DND-41 (cell line): Measurements from ENCODE around the gene TRA2B.

Experiments used
- ATAC-seq: fragments of 200-7000 bp; cut with Tn5 transposase; 3 replicates; pipeline ENCODE4 v1.9.1; 2021; ENCODE audit warnings: low read depth; ENCODE audit not compliant: insufficient read depth
- DNase-seq: peaks from one replicate; pipeline ENCODE4 v3.0.0-alpha.2; 2020
- H2AFZ ChIP-seq: 2 replicates; pipeline ENCODE4 v1.6.0; 2012; ENCODE audit warnings: low read depth, low read length
- H3K27ac ChIP-seq: 2 replicates; pipeline ENCODE4 v1.5.1; 2012; ENCODE audit warnings: low read length, inconsistent platforms
- H3K27me3 ChIP-seq: fragments of 200-600 bp; sonication (generic); 2 replicates; pipeline ENCODE4 v1.6.0; 2012; ENCODE audit warnings: low read length, mild to moderate bottlenecking, inconsistent platforms; ENCODE audit not compliant: insufficient read depth, poor library complexity
- H3K36me3 ChIP-seq: 2 replicates; pipeline ENCODE4 v1.5.1; 2012; ENCODE audit warnings: low read length, inconsistent platforms; ENCODE audit not compliant: insufficient read depth
- H3K4me1 ChIP-seq: 2 replicates; pipeline ENCODE4 v1.5.1; 2012; ENCODE audit warnings: mild to moderate bottlenecking, low read length; ENCODE audit not compliant: insufficient read depth
- H3K4me2 ChIP-seq: 2 replicates; pipeline ENCODE4 v1.6.0; 2012; ENCODE audit warnings: mild to moderate bottlenecking, moderate library complexity, low read length, inconsistent platforms; ENCODE audit not compliant: insufficient read depth
- H3K4me3 ChIP-seq, 2 experiments: fragments of 200-600 bp in 1 of 2; shearing (Covaris generic) in 1 of 2; 2 replicates each; pipeline ENCODE4 v1.5.1; 2012 to 2016; ENCODE audit warnings: inconsistent platforms in 2 of 2, low read length in 2 of 2, mild to moderate bottlenecking in 2 of 2, low read depth in 1 of 2, moderate library complexity in 1 of 2
- H3K79me2 ChIP-seq: 2 replicates; pipeline ENCODE4 v1.6.0; 2012; ENCODE audit warnings: low read length, inconsistent platforms; ENCODE audit not compliant: insufficient read depth
- H3K9ac ChIP-seq: 2 replicates; pipeline ENCODE4 v1.6.0; 2012; ENCODE audit warnings: low read depth, mild to moderate bottlenecking, inconsistent platforms, low read length, moderate library complexity
- H3K9me3 ChIP-seq: 2 replicates; pipeline ENCODE4 v1.5.1; 2012; ENCODE audit warnings: low read length, moderate library complexity, mild to moderate bottlenecking, inconsistent platforms; ENCODE audit not compliant: insufficient read depth, severe bottlenecking
- H4K20me1 ChIP-seq: 2 replicates; pipeline ENCODE4 v1.6.0; 2012; ENCODE audit warnings: low read length; ENCODE audit not compliant: insufficient read depth
- CTCF ChIP-seq: IDR thresholded peaks from 2 replicates; pipeline ENCODE4 v1.5.1; 2012; ENCODE audit warnings: borderline replicate concordance, low read length, moderate library complexity, mild to moderate bottlenecking; ENCODE audit not compliant: poor library complexity, severe bottlenecking; ENCODE audit errors: extremely low read depth
- EZH2 ChIP-seq: IDR thresholded peaks from 3 replicates; pipeline ENCODE4 v1.6.1; 2012; ENCODE audit warnings: borderline replicate concordance, low read depth, mild to moderate bottlenecking, moderate library complexity, low read length, inconsistent platforms; ENCODE audit not compliant: severe bottlenecking

Gene TRA2B

DNA sequence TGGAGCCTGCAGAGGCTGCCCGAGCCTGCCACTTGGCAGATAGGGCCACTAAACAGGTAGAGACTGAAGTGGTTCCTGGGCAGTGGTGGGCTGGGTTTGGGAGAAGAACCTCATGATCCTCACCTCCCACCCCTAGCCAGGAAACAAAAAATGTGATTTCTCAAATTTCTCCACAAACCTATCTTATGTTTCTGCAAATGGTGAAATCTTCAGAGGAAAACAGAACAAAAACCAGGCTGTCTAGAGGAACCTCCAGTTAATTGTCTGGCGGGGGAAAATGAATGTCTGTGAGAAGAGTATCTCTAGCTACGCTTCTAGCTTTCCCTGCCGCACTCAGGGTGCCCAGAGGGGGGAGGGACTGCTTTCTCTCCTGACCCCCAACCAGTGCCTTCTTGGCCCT lies 55.9 kb downstream of the TRA2B start:
- Histone ChIP-seq H3K4me1 (no peaks in the 10 kb centered on the region), H3K27me3 (no peaks in the 10 kb centered on the region), H3K27ac (no peak overlapping the region), H3K4me2 (no peak overlapping the region), H3K79me2 (no peaks in the 10 kb centered on the region), H3K4me3 (no peak overlapping the region), H2AFZ (no peak overlapping the region), H3K36me3 (no peaks in the 10 kb centered on the region), H3K9ac (no peak overlapping the region), H4K20me1 (no peaks in the 10 kb centered on the region), H3K9me3 (no peaks in the 10 kb centered on the region)
- no peak for TF ChIP-seq CTCF
- no peak for TF ChIP-seq EZH2
- DNase-seq (no peak), ATAC-seq (no peak)

- Histone ChIP-seq H2AFZ (no peak overlapping the region), H3K4me3 (no peak overlapping the region), H3K4me1 (no peaks in the 10 kb centered on the region), H3K9me3 (no peaks in the 10 kb centered on the region), H3K27me3 (no peaks in the 10 kb centered on the region), H3K27ac (no peak overlapping the region), H3K4me2 (no peak overlapping the region), H3K79me2 (no peaks in the 10 kb centered on the region), H3K9ac (no peak overlapping the region), H3K36me3 (no peaks in the 10 kb centered on the region), H4K20me1 (no peaks in the 10 kb centered on the region)
- ATAC-seq (no peak), DNase-seq (no peak)
- TF ChIP-seq CTCF (no peak), EZH2 (no peak)
These were observed 57.2 kb downstream of the TRA2B start for GRCh38 chr3:185880600-185880999.

GRCh38 chr3:185878920-185879319 lies 58.9 kb downstream of the TRA2B start:
- H4K20me1 ChIP-seq = no peaks in the 10 kb centered on the region
- no peak overlapping the region for H3K4me2 ChIP-seq
- no peaks in the 10 kb centered on the region for H3K36me3 ChIP-seq
- no peak for DNase-seq
- TF ChIP-seq EZH2 = no peak
- no peak for TF ChIP-seq CTCF
- ATAC-seq = no peak
- H3K4me3 ChIP-seq = no peak overlapping the region
- H3K9me3 ChIP-seq = no peaks in the 10 kb centered on the region
- peaks cover 4% of the 10 kb centered on the region for H3K27me3 ChIP-seq
- H3K27ac ChIP-seq = no peak overlapping the region
- no peak overlapping the region for H3K9ac ChIP-seq
- H3K79me2 ChIP-seq = no peaks in the 10 kb centered on the region
- no peak overlapping the region for H2AFZ ChIP-seq
- H3K4me1 ChIP-seq = no peaks in the 10 kb centered on the region

DNA sequence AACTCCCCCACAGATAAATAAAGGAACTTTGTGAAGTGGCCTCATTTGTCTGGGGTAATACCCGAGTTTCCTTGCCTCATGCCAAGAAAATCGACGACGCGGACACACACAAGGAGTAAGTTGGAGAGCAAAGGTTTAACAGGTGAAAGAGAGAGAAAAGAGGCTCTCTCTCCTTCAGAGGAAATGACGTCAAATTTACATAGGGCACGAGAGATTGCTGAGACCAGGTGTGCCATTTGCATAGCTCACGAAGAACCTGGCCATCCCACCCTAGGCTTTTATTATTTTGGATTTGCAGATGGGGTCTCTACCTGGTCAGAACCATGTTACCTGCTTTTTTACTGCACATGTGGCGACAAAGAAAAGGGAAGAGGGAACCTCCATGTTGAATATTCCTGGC lies 63.7 kb downstream of the TRA2B start:
- Histone ChIP-seq H3K79me2 (no peaks in the 10 kb centered on the region), H3K4me3 (no peak overlapping the region), H3K27me3 (peaks cover 9% of the 10 kb centered on the region), H3K27ac (no peak overlapping the region), H3K9ac (no peak overlapping the region), H4K20me1 (no peaks in the 10 kb centered on the region), H3K36me3 (no peaks in the 10 kb centered on the region), H3K4me1 (no peaks in the 10 kb centered on the region), H3K4me2 (no peak overlapping the region), H2AFZ (no peak overlapping the region), H3K9me3 (no peaks in the 10 kb centered on the region)
- no peak for ATAC-seq
- DNase-seq = no peak
- TF ChIP-seq EZH2 (no peak), CTCF (no peak)
